Activated CD8-positive, alpha-beta memory T cell treated with anti-CD3 and anti-CD28 coated beads, Interleukin-2, amount 50 U/mL, for 1 hour (primary cell): ENCODE measurements around the gene DECR2.
"Not testable (repeated sequence)": the region's sequence is repeated elsewhere in the genome, so short reads cannot be mapped to it uniquely, and the experiment has no call there.

Source experiments
- DNase-seq: peaks from one replicate; pipeline ENCODE4 v3.0.0-alpha.2; 2020; ENCODE audit errors: extremely low read depth

Gene DECR2

DNA sequence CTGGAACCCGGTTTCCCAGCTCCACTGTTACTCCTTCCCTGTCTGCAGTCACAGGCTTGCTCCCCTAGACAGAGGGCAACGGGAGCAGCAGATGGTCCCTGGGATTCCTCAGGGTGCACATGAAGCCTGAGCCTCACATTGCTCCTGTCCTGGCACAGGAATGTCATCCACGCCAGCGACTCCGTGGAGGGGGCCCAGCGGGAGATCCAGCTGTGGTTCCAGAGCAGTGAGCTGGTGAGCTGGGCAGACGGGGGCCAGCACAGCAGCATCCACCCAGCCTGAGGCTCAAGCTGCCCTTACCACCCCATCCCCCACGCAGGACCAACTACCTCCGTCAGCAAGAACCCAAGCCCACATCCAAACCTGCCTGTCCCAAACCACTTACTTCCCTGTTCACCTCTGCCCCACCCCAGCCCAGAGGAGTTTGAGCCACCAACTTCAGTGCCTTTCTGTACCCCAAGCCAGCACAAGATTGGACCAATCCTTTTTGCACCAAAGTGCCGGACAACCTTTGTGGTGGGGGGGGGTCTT is 1.6 kb upstream of the DECR2 start:
- no peak for DNase-seq

DNA sequence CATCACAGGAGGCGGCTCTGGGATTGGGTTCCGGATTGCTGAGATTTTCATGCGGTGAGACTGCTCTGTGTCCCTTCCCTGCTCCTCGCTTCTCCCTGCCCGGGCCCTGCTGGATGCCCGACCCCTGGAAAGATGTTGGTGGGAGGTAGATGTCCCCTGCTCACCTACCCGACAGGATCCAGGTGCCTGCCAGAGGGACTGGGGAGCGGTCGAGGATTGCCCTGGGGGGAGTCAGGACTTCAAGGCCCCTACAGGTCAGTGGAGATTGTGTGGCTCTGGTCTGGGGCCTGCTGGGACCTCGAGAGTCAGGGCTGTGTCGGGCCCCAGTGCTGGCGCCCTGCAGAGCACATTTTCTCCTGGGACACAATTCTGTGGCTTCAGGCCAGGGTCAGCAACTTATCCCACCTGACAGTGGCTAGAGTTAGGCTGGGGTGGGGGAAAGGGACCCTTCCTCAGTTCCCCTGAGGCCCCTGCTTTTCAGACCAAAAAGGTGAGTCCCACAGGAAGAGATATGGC is 3.3 kb downstream of the DECR2 start:
- DNase-seq = no peak

DNA sequence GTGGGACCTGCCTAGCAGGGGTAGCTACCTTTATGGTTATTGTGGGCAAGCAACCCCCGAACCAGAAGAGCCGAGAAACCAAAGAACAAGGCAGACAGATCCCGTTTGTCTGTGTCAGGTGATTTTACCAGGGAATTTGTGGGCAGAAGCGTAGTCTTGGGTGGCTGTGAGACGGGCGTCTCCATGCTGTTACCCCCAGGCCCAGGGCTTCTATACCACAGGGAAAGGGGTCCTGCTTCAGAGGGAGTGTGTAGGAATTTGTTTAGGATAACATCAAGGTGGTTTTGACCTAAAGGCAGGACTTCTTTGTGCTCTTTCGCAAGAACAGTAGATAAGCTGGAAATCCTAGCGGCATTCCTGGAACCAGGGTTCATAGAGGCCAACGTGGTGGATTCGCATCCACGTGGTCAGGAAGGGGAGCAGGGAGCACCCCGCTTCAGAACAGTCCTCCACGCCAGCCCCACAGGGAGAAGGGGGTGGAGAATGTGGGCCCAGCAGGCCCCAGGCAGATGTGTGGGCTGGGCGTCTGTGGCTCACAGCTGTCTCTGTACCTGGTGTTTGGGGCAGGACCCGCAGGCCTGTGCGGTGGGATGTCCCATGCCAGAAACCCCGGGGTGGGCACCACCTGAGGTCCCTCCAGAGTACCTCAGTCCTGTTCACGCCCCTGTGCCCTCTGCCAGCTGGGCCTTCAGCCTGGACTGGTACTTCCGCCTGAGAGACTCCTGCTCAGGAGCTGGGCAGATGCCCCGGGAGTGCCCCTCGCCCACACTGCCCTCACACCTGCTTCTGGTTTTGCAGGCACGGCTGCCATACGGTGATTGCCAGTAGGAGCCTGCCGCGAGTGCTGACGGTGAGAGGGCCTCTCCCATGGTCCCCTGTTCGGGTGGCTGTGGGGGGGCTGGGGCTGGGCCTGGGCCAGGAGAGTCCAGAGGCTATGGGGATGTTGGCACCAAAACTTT is 4.1 kb downstream of the DECR2 start:
- no peak for DNase-seq

DNA sequence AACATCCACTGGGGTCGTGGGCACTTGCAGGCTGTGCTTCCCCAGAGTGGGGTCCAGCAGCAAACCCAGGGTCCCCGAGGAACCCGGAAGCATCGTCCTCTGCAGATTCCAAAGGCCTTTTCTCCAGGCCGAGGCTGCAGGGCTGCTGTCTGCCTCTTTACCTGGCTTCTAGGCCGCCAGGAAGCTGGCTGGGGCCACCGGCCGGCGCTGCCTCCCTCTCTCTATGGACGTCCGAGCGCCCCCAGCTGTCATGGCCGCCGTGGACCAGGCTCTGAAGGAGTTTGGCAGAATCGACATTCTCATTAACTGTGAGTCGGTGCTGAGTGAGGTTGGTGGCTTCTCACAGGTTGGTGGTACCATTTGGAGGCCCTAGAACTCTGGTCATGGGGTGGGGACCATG is 5.6 kb downstream of the DECR2 start:
- no peak for DNase-seq

DNA sequence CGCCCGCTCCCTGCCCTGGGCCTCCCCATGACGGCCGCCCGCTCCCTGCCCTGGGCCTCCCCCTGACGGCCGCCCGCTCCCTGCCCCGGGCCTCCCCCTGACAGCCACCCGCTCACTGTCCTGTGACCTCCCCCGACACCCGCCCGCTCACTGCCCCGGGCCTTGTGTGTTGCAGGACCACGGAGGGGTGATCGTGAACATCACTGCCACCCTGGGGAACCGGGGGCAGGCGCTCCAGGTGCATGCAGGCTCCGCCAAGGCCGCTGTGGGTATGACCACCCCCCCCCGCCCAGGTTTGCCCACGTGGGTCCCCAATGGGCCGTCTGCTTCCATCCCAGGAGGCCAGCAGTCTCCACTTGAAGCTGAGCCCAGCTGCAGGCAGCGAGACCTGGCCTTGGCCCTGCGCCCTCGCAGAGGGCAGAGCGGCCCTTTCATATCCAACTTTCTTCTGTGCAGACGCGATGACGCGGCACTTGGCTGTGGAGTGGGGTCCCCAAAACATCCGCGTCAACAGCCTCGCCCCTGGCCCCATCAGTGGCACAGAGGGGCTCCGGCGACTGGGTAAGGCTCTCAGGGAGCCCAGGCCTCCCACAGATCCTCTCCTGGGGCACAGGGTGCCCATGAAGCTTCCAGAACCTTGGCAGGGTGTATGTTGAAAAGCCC is 9.0 kb downstream of the DECR2 start:
- DNase-seq = no peak

DNA sequence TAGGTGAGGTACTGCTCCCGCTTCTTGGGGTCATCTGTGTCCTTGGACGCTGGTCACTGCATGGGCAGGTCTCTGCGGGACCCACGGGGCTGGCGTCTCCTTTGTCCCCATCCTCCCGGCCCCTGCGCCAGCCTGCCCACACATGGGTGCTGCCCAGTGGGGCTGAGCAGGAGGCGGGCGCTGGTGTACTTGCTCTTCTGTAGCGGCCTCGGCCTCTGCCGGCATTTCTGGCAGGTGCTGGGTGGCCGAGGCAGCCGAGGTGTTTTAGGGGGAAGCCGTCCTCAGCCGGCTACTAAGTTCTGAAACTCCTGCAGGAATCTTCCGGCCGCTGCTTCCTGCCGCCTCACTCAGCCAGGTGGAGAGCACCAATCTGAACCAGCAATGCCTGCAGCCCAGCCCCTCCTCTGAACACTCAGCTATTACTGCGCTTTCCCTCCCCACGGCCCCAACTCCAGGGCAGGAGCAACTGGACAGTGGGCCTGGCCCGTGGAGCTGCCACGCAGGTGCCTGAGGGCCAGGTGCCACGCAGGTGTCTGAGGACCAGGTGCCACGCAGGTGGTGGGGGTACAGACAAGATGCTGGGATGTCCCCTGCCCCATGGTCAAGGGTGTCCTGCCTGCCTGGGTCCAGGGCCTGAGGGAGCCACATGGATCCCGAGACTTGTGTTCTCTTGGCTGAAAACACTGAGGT is 10.0 kb downstream of the DECR2 start:
- no peak for DNase-seq

DNA sequence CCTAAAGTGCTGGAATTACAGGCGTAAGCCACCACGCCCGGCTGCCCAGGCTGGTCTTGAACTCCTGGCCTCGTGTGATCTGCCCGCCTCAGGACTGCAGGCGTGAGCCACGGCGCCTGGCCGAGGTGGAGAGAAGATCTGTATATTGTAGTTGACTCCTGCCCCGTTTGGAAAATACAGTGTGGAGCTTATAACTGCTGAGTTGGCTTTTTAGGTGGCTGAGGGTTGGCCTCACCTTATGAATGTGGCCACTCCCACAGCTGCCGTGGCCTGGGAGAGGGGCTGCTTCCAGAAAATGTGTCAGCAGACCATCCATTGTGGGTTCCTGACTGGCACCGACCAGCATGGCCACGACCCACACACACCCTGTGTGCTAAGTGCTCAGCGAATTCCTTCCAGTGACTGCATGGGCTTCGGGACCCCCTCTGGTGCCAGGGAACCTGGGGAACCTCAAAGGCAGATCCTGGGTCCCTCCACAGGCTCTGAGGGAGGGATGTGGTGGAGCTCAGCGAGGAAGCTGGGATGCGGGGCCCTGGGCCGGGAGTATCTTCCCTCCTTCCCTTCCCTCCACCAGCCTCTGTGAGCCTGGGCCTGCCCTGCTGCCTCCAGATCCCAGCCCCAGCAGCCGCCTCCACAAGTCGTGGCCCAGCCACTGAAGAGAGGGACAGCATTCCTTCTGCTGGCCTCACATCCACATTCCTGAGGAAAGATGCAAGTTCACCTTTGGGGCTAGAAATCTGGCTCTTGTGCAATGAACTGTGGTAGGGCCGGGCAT is 12.9 kb downstream of the DECR2 start:
- no peak for DNase-seq

DNA sequence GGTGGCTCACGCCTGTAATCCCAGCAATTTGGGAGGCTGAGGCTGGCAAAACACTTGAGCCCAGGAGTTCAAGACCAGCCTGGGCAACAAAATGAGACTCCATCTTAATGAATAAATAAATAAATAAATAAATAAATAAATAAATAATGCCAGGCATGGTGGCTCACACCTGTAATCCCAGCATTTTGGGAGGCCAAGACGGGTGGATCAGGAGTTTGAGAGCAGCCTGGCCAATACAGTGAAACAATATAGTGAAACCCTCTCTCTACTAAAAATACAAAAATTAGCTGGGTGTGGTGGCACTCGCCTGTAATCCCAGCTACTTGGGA is 13.4 kb downstream of the DECR2 start:
- DNase-seq = not testable (repeated sequence)

DNA sequence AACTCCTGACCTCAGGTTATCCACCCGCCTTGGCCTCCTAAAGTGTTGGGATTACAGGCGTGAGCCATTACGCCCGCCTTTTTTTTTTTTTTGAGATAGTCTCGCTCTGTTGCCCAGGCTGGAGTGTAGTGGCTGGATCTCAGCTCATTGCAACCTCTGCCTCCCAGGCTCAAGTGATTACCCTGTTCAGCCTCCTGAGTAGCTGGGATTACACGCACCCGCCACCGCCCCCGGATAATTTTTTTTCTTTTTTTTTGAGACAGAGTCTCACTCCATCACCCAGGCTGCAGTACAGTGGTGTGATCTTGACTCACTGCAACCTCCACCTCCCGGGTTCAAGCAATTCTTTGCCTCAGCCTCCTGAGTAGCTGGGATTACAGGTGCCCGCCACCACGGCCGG is 20.5 kb downstream of the DECR2 start:
- not testable (repeated sequence) for DNase-seq

DNA sequence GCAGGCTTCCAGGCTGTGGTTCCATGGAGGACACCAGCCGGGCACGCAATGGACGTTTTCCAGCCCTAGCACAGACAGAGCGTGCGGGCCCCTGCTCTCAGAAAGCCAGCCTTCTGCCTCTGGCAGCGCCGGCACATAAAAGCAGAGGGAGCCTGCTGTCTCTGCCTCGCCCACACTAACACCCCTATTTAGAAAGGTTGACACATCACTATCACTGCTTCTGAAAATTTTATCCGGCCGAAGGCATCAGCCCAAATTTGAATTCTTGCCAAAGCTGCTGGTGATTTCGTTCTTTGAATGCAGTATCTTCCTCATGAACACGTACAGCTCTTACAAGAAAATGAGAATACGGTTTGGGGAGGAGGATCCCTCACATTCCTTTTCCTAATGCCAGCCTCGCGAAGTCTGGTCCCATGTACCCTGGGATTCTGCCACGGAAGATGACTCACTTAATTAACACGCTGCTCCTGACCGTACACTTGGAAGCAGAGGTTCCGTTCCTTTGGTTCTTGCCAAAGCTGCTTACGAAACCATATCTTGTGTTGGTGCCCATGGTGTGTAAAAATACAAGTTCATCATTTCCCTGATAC is 22.4 kb downstream of the DECR2 start:
- DNase-seq = no peak

DNA sequence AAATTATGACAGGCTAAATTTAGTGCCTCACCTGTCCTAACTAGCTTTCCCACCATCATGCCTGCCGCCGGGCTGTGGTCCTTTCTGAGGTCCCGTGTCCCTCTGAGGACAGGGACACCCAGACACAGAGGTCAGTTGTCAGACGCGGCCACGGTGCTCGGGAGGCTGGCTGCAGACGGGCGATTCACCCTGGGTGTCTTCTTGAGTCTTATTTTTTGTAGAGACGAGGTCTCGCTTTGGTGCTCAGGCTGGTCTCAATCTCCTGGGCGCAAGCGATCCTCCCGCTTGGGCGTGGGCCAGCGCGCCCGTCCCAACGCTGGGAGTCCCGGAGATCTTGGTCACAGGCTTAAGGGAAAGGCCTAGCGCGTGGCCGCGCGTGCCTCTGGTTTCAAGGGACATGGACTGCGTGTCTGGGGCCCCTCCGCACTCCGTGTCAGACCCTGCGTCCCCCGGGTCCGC is 23.0 kb downstream of the DECR2 start:
- no peak for DNase-seq

DNA sequence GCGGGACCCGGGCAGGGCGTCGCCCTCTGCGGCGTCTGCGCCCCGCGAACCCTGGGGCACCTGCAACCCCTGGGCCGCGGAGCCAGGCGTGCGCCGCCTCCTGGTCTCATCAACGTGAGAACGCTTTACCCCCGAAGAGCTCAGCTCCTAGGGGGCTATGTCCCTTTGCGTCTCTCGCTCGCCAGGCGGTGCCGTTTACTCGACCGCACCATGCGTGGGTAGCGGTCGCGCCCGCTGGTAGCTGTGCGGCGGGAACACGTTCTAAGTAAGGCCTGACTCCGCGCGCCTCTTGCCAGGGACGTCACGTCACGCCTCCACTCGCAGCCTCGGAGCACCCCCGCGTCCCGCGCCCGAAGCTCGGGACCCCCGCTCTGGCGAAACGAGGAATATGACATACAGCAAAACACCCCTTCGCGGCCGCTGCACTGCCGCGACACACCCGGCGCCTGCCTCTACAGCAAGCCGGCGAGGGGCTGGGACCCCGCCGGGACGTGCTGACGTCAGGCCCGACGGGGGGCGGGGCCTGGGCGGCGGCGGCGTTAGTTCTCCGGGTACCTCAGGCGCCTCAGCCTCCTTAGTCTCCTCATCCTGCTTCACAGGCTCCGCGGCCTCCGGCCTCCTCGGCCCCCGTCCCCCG is 23.5 kb downstream of the DECR2 start, which contains the start of gene RAB11FIP3:
RAB11FIP3 (plus strand) TSS at position 568 of the 637 bp plus-strand sequence. CDS start 358 bp downstream, outside the sequence.
- DNase-seq = peak; percentile 41

DNA sequence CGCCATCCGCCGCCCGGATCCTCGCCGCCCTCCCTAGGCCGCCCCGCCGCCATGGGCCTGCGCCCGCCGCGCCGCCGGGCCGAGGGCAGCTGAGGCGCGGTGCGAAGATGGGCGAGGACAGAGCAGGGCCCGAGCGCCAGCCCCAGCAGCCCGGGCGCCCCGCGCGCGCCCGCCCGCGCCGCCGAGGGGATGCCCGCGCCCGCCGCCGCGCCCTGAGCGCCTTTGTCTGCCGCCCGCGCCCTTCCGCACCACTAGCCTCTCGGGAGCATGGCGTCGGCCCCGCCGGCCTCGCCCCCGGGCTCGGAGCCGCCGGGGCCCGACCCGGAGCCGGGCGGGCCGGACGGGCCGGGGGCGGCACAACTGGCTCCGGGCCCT is 24.0 kb downstream of the DECR2 start:
- DNase-seq = no peak

DNA sequence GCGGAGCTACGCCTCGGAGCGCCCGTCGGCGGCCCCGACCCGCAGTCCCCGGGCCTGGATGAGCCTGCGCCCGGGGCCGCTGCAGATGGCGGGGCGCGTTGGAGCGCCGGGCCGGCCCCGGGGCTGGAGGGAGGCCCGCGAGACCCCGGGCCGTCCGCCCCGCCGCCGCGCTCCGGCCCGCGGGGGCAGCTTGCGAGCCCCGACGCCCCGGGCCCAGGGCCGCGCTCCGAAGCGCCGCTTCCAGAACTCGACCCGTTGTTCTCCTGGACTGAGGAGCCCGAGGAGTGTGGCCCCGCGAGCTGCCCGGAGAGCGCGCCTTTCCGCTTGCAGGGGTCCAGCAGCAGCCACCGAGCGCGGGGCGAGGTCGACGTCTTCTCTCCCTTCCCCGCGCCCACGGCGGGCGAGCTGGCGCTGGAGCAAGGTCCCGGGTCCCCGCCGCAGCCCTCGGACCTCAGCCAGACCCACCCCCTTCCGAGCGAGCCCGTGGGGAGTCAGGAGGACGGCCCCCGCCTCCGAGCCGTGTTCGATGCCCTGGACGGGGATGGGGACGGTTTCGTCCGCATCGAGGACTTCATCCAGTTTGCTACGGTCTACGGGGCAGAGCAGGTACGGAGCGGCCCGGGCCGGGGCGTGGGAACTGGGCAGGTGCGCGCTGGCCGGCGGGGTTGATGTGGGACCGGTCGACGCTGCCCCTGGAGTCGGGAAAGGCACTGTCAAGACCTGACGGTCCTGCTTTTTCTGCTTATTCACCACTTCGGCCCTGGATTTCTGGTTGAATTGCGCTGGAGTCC is 24.6 kb downstream of the DECR2 start:
- no peak for DNase-seq

DNA sequence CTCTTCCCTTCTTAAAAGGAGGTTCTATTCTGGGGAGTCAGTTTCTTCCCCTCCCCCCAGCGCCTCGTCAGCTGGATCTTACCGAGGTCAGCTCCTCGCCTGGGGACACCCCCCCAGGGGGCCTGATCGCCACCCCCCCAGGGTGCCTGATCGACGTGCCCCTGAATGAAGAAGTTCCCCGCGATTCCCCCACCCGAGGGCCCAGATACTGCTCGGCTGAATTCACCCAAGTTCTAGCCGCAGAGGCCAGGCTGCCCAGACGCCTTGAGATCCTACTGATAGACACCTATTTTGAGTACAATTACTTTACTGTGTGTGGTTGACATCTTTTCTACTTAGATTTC is 25.2 kb downstream of the DECR2 start:
- DNase-seq = no peak

DNA sequence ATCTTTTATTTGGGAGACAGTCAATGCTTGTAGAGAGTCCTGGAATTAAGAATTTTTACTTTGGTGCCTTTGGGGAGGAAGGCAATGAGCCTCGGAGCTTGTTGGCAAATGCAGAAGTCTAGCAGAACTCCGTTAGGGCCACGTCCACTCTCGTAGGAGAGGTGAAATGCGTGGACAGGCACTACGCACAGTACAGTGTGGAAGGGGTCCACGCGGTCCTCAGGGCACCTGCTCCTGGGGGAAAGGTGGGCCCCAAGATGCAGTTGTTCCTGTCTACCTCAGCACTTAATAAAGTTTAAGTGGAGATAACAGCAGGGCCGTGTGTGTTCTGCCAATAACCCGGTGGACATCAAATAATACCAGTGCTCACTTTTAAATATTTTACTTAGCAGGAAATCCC is 25.6 kb downstream of the DECR2 start:
- DNase-seq = no peak

DNA sequence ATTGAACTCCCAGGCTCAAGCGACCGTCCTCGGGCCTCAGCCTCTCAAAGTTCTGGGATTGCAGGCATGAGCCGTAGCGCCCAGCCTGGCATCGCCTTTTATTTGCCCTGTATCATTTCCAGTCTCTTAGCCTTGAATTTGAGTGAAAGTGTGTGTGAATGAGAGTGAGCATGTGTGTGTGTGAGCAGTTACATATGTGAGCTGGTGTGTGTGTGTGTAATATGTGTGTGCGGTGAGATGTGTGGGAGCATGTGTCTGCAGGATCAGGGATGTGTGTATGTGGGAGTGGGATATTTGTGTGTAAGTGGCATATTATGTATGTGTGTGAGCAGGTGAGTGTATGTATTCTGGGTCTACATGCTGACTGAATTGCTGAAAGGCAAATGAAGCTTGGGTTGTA is 29.2 kb downstream of the DECR2 start:
- no peak for DNase-seq

DNA sequence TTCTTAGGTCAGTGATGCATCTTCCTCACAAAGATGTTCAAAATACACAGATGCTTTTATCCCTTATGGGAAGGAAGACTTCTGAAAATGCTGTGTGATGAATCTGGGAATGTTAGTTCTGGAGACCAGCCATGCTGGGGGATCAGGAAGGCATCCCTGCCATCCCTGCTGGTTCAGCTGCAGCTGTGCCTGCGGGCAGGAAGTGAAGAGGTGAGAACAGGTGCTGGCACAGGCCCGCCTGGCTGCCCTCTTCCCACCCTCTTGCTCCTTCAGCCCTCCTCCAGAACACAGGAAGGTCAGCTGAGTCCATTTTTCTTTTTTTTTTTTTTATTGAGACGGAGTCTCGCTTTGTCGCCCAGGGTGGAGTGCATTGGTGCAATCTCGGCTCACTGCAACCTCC is 38.9 kb downstream of the DECR2 start:
- no peak for DNase-seq

DNA sequence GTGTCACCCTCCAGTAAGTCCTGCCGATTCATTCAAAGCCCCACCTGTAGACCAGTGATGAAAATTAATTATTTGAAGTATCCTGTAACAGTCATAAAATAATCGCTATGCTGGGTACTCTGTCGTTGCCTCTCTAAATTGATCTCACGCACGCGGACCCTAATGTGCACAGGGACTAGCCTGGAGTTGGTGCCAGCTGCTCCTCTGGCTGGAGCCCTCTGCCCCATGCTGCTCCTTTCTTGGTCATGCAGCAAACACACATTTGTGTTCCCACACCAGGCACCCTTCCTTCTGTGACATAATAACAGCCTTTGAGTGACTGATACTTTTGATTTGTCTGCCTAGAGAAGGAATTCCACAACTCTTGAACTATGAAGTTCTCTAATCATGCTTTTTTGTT is 39.8 kb downstream of the DECR2 start:
- DNase-seq = no peak

DNA sequence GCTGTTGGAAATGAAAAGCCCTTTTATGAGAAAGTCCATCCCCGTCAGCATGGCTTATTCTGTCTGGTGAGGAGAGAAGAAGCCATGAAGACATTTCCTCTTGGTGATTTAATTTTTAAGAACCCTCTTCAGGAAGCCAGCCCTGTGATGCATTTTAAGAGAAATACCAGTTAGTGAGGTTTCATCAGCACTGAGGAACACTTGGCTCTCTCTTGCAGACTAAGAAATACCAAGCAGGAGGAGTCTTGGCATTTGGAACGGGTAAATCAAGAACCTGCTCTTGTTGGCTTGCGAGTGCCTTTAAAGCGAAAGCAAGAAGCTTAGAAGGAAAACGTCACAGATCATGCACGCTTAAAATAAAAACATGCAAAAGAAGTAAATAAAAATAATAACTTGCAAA is 41.3 kb downstream of the DECR2 start:
- no peak for DNase-seq
